ENCODE data around the gene FMNL1.

FMNL1 gene

GRCh38 chr17:45184144-45184543 is 37.5 kb upstream of the FMNL1 start:
- Histone ChIP-seq H4K8ac (ENCODE audit: low read depth, low read length) (no peak overlapping the region), H2BK15ac (replicated peaks; ENCODE audit: low read depth) (no peak overlapping the region), H3K9ac (ENCODE audit: low read length) (no peak overlapping the region), H3K27ac (ENCODE audit: low read depth, low read length) (no peak overlapping the region), H2BK5ac (ENCODE audit: low read length) (no peak overlapping the region), H3K23ac (ENCODE audit: low read length) (no peak overlapping the region), H3K4me2 (ENCODE audit: low read length) (no peak overlapping the region), H3K56ac (ENCODE audit: low read length) (no peak overlapping the region), H3K18ac (ENCODE audit: low read length) (no peak overlapping the region), H4K5ac (ENCODE audit: low read length) (no peak overlapping the region), H3K4ac (ENCODE audit: low read depth, low read length) (no peak overlapping the region), H3K36me3 (ENCODE audit: control insufficient read depth, insufficient read depth, low read length) (no peaks in the 10 kb centered on the region), H2BK120ac (ENCODE audit: low read depth, low read length) (no peak overlapping the region), H3K27me3 (ENCODE audit: insufficient read depth, low read length, poor library complexity) (no peaks in the 10 kb centered on the region), H3K79me2 (ENCODE audit: control insufficient read depth, insufficient read depth, low read length) (no peaks in the 10 kb centered on the region), H3K4me3 (ENCODE audit: low read length) (no peak overlapping the region), H3K79me1 (ENCODE audit: low read length) (no peaks in the 10 kb centered on the region), H3K4me1 (ENCODE audit: control insufficient read depth, low read depth, low read length) (no peaks in the 10 kb centered on the region), H2AK5ac (ENCODE audit: low read length) (no peak overlapping the region)
- DNase-seq: no peak
- no CpG with 5 or more reads among the region's 5 CpGs for WGBS (ENCODE audit: extremely low coverage, insufficient coverage, low lambda C conversion rate)

GRCh38 chr17:45186801-45187354 is 34.8 kb upstream of the FMNL1 start:
- no peak overlapping the region for H3K9ac ChIP-seq (ENCODE audit: low read length)
- no peak overlapping the region for H2BK5ac ChIP-seq (ENCODE audit: low read length)
- no peak overlapping the region for H3K4me2 ChIP-seq (ENCODE audit: low read length)
- H3K27me3 ChIP-seq (ENCODE audit: insufficient read depth, low read length, poor library complexity): no peaks in the 10 kb centered on the region
- no peak overlapping the region for H4K5ac ChIP-seq (ENCODE audit: low read length)
- no peak overlapping the region for H3K27ac ChIP-seq (ENCODE audit: low read depth, low read length)
- no peaks in the 10 kb centered on the region for H3K79me1 ChIP-seq (ENCODE audit: low read length)
- no peak overlapping the region for H3K4ac ChIP-seq (ENCODE audit: low read depth, low read length)
- H3K4me3 ChIP-seq (ENCODE audit: low read length): no peak overlapping the region
- H4K8ac ChIP-seq (ENCODE audit: low read depth, low read length): no peak overlapping the region
- no peak overlapping the region for H3K18ac ChIP-seq (ENCODE audit: low read length)
- WGBS (ENCODE audit: extremely low coverage, insufficient coverage, low lambda C conversion rate): no CpG with 5 or more reads among the region's 7 CpGs
- H2AK5ac ChIP-seq (ENCODE audit: low read length): no peak overlapping the region
- no peak overlapping the region for H2BK120ac ChIP-seq (ENCODE audit: low read depth, low read length)
- no peaks in the 10 kb centered on the region for H3K4me1 ChIP-seq (ENCODE audit: control insufficient read depth, low read depth, low read length)
- no peak overlapping the region for H3K23ac ChIP-seq (ENCODE audit: low read length)
- no peak overlapping the region for H2BK15ac ChIP-seq (replicated peaks; ENCODE audit: low read depth)
- no peak for DNase-seq
- no peaks in the 10 kb centered on the region for H3K36me3 ChIP-seq (ENCODE audit: control insufficient read depth, insufficient read depth, low read length)
- no peaks in the 10 kb centered on the region for H3K79me2 ChIP-seq (ENCODE audit: control insufficient read depth, insufficient read depth, low read length)
- no peak overlapping the region for H3K56ac ChIP-seq (ENCODE audit: low read length)

DNA sequence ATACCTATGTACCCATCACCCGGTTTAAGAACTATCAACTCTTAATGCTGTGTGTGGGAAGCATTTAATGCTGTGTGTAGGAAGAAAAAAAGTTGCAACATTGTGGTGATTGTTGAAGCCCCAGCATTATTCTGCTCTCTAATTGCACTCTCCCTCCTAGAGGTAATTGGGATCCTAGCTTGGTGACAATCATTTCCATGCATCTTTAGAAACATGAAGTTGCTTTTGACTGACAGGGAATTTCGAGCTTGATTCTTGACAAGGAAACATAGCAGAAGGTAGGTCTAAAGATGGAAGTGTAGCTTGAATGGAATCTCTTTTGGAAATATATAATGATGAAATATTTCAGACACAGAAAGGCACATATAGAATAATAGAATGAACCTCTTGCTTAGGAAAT is 32.7 kb upstream of the FMNL1 start:
- Histone ChIP-seq H3K18ac (ENCODE audit: low read length) (no peak overlapping the region), H2BK120ac (ENCODE audit: low read depth, low read length) (no peak overlapping the region), H3K79me2 (ENCODE audit: control insufficient read depth, insufficient read depth, low read length) (no peaks in the 10 kb centered on the region), H3K36me3 (ENCODE audit: control insufficient read depth, insufficient read depth, low read length) (no peaks in the 10 kb centered on the region), H3K4me1 (ENCODE audit: control insufficient read depth, low read depth, low read length) (no peaks in the 10 kb centered on the region), H2BK5ac (ENCODE audit: low read length) (no peak overlapping the region), H2BK15ac (replicated peaks; ENCODE audit: low read depth) (no peak overlapping the region), H3K9ac (ENCODE audit: low read length) (no peak overlapping the region), H3K4me3 (ENCODE audit: low read length) (no peak overlapping the region), H3K27ac (ENCODE audit: low read depth, low read length) (no peak overlapping the region), H3K4ac (ENCODE audit: low read depth, low read length) (no peak overlapping the region), H3K27me3 (ENCODE audit: insufficient read depth, low read length, poor library complexity) (no peaks in the 10 kb centered on the region), H2AK5ac (ENCODE audit: low read length) (no peak overlapping the region), H4K8ac (ENCODE audit: low read depth, low read length) (no peak overlapping the region), H3K23ac (ENCODE audit: low read length) (no peak overlapping the region), H3K79me1 (ENCODE audit: low read length) (no peaks in the 10 kb centered on the region), H4K5ac (ENCODE audit: low read length) (no peak overlapping the region), H3K4me2 (ENCODE audit: low read length) (no peak overlapping the region), H3K56ac (ENCODE audit: low read length) (no peak overlapping the region)
- WGBS (ENCODE audit: extremely low coverage, insufficient coverage, low lambda C conversion rate): no CpG with 5 or more reads among the region's 2 CpGs
- no peak for DNase-seq

- H3K56ac ChIP-seq (ENCODE audit: low read length): no peak overlapping the region
- no peaks in the 10 kb centered on the region for H3K4me1 ChIP-seq (ENCODE audit: control insufficient read depth, low read depth, low read length)
- H3K4me3 ChIP-seq (ENCODE audit: low read length): no peak overlapping the region
- H2BK5ac ChIP-seq (ENCODE audit: low read length): no peak overlapping the region
- no peak overlapping the region for H3K27ac ChIP-seq (ENCODE audit: low read depth, low read length)
- H2BK120ac ChIP-seq (ENCODE audit: low read depth, low read length): no peak overlapping the region
- H3K9ac ChIP-seq (ENCODE audit: low read length): no peak overlapping the region
- H4K8ac ChIP-seq (ENCODE audit: low read depth, low read length): no peak overlapping the region
- H3K27me3 ChIP-seq (ENCODE audit: insufficient read depth, low read length, poor library complexity): no peaks in the 10 kb centered on the region
- H3K4ac ChIP-seq (ENCODE audit: low read depth, low read length): no peak overlapping the region
- no peak overlapping the region for H4K5ac ChIP-seq (ENCODE audit: low read length)
- no peak overlapping the region for H3K23ac ChIP-seq (ENCODE audit: low read length)
- DNase-seq: no peak
- no peaks in the 10 kb centered on the region for H3K79me2 ChIP-seq (ENCODE audit: control insufficient read depth, insufficient read depth, low read length)
- H3K36me3 ChIP-seq (ENCODE audit: control insufficient read depth, insufficient read depth, low read length): no peaks in the 10 kb centered on the region
- H3K79me1 ChIP-seq (ENCODE audit: low read length): no peaks in the 10 kb centered on the region
- no peak overlapping the region for H3K18ac ChIP-seq (ENCODE audit: low read length)
- H2AK5ac ChIP-seq (ENCODE audit: low read length): no peak overlapping the region
- H3K4me2 ChIP-seq (ENCODE audit: low read length): no peak overlapping the region
- no peak overlapping the region for H2BK15ac ChIP-seq (replicated peaks; ENCODE audit: low read depth)
- no CpG with 5 or more reads among the region's 11 CpGs for WGBS (ENCODE audit: extremely low coverage, insufficient coverage, low lambda C conversion rate)
Observed at GRCh38 chr17:45190503-45191255, 31.0 kb upstream of the FMNL1 start.

GRCh38 chr17:45195424-45195823 is 26.3 kb upstream of the FMNL1 start:
- Histone ChIP-seq H3K36me3 (ENCODE audit: control insufficient read depth, insufficient read depth, low read length) (no peaks in the 10 kb centered on the region), H3K18ac (ENCODE audit: low read length) (no peak overlapping the region), H2BK15ac (replicated peaks; ENCODE audit: low read depth) (no peak overlapping the region), H3K4me1 (ENCODE audit: control insufficient read depth, low read depth, low read length) (no peaks in the 10 kb centered on the region), H3K27ac (ENCODE audit: low read depth, low read length) (no peak overlapping the region), H3K79me1 (ENCODE audit: low read length) (no peaks in the 10 kb centered on the region), H3K9ac (ENCODE audit: low read length) (no peak overlapping the region), H3K4me2 (ENCODE audit: low read length) (no peak overlapping the region), H3K56ac (ENCODE audit: low read length) (no peak overlapping the region), H3K79me2 (ENCODE audit: control insufficient read depth, insufficient read depth, low read length) (no peaks in the 10 kb centered on the region), H3K4ac (ENCODE audit: low read depth, low read length) (no peak overlapping the region), H2BK5ac (ENCODE audit: low read length) (no peak overlapping the region), H4K8ac (ENCODE audit: low read depth, low read length) (no peak overlapping the region), H3K27me3 (ENCODE audit: insufficient read depth, low read length, poor library complexity) (no peaks in the 10 kb centered on the region), H2BK120ac (ENCODE audit: low read depth, low read length) (no peak overlapping the region), H3K23ac (ENCODE audit: low read length) (no peak overlapping the region), H3K4me3 (ENCODE audit: low read length) (no peak overlapping the region), H4K5ac (ENCODE audit: low read length) (no peak overlapping the region), H2AK5ac (ENCODE audit: low read length) (no peak overlapping the region)
- DNase-seq: no peak

GRCh38 chr17:45197108-45197507 is 24.6 kb upstream of the FMNL1 start:
- Histone ChIP-seq H4K5ac (ENCODE audit: low read length) (no peak overlapping the region), H3K4me1 (ENCODE audit: control insufficient read depth, low read depth, low read length) (no peaks in the 10 kb centered on the region), H3K27ac (ENCODE audit: low read depth, low read length) (peak overlapping the region; percentile 38), H3K4ac (ENCODE audit: low read depth, low read length) (peak overlapping the region; percentile 56), H3K9ac (ENCODE audit: low read length) (peak overlapping the region; percentile 66), H3K56ac (ENCODE audit: low read length) (peak overlapping the region; percentile 90), H3K36me3 (ENCODE audit: control insufficient read depth, insufficient read depth, low read length) (no peaks in the 10 kb centered on the region), H2BK5ac (ENCODE audit: low read length) (no peak overlapping the region), H3K79me1 (ENCODE audit: low read length) (no peaks in the 10 kb centered on the region), H4K8ac (ENCODE audit: low read depth, low read length) (no peak overlapping the region), H3K79me2 (ENCODE audit: control insufficient read depth, insufficient read depth, low read length) (no peaks in the 10 kb centered on the region), H2BK120ac (ENCODE audit: low read depth, low read length) (no peak overlapping the region), H2BK15ac (replicated peaks; ENCODE audit: low read depth) (no peak overlapping the region), H3K23ac (ENCODE audit: low read length) (no peak overlapping the region), H3K18ac (ENCODE audit: low read length) (peak overlapping the region; percentile 20), H3K4me2 (ENCODE audit: low read length) (no peak overlapping the region), H3K4me3 (ENCODE audit: low read length) (no peak overlapping the region), H3K27me3 (ENCODE audit: insufficient read depth, low read length, poor library complexity) (no peaks in the 10 kb centered on the region), H2AK5ac (ENCODE audit: low read length) (no peak overlapping the region)
- no CpG with 5 or more reads among the region's 6 CpGs for WGBS (ENCODE audit: extremely low coverage, insufficient coverage, low lambda C conversion rate)
- DNase-seq: no peak
